Endothelial cell of umbilical vein (primary cell): ENCODE measurements around the gene MRO.

Experiments used
- EZH2 ChIP-seq: IDR thresholded peaks from 2 replicates; pipeline ENCODE4 v1.6.1; 2012; ENCODE audit warnings: borderline replicate concordance, low read depth, mild to moderate bottlenecking, moderate library complexity, low read length, inconsistent platforms; ENCODE audit not compliant: severe bottlenecking
- FOS ChIP-seq: IDR thresholded peaks from 2 replicates; pipeline ENCODE4 v1.6.1; 2011; ENCODE audit warnings: mild to moderate bottlenecking, low read length, moderate library complexity, borderline replicate concordance; ENCODE audit not compliant: insufficient read depth
- GATA2 ChIP-seq: IDR thresholded peaks from 2 replicates; pipeline ENCODE4 v1.7.0; 2011; ENCODE audit warnings: low read depth, mild to moderate bottlenecking, moderate library complexity, mixed read lengths, low read length; ENCODE audit not compliant: insufficient read length, insufficient read depth
- JUN ChIP-seq: IDR thresholded peaks from 2 replicates; pipeline ENCODE4 v1.6.1; 2011; ENCODE audit warnings: borderline replicate concordance, low read depth; ENCODE audit not compliant: insufficient read length, insufficient read depth
- MYC ChIP-seq: IDR thresholded peaks from one replicate; pipeline ENCODE4 v1.6.1; 2011; ENCODE audit warnings: mild to moderate bottlenecking, low read depth, low read length
- POLR2A ChIP-seq: IDR thresholded peaks from 2 replicates; pipeline ENCODE4 v1.6.1; 2012; ENCODE audit warnings: low read depth, mild to moderate bottlenecking, control low read depth, low read length
- POLR2AphosphoS5 ChIP-seq: IDR thresholded peaks from 2 replicates; pipeline ENCODE4 v1.6.1; 2012; ENCODE audit warnings: low read depth, mild to moderate bottlenecking, control low read depth, low read length, moderate library complexity; ENCODE audit not compliant: insufficient read depth
- TF ChIP-seq, protein P1 (sequence below), 2 donors: IDR thresholded peaks; 1 replicate in 1 of 2; 2 replicates in 1 of 2; pipeline ENCODE4 v1.5.1; 2011; ENCODE audit warnings: low read length in 2 of 2, mild to moderate bottlenecking in 2 of 2, moderate library complexity in 2 of 2, control low read depth in 1 of 2, inconsistent platforms in 1 of 2, low read depth in 1 of 2; ENCODE audit not compliant: insufficient read depth in 1 of 2; ENCODE audit errors: extremely low read depth in 1 of 2
- TF ChIP-seq, protein P2 (sequence below): IDR thresholded peaks from 2 replicates; pipeline ENCODE4 v1.6.1; 2011; ENCODE audit not compliant: insufficient read depth, insufficient read length

DNA sequence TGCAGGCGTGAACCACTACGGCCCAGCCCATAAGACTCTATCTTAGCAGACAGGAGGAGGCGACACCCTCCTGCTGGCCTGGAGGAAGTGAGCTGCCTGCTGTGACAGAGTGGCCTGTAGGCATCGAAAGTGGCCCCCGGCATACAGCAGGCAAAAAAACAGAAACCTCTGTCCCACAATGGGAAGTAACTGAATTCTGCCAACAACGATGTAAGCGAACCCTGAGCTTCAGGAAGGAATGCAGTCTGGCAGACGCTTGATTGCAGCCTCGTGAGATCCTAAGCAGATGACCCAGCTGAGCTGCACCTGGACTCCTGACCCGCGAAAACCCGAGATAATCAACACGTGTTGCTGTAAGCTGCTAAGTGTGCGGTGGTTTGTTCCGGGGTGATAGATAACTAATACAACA lies 13.6 kb downstream of the MRO start:
- TF ChIP-seq, protein P1, sequence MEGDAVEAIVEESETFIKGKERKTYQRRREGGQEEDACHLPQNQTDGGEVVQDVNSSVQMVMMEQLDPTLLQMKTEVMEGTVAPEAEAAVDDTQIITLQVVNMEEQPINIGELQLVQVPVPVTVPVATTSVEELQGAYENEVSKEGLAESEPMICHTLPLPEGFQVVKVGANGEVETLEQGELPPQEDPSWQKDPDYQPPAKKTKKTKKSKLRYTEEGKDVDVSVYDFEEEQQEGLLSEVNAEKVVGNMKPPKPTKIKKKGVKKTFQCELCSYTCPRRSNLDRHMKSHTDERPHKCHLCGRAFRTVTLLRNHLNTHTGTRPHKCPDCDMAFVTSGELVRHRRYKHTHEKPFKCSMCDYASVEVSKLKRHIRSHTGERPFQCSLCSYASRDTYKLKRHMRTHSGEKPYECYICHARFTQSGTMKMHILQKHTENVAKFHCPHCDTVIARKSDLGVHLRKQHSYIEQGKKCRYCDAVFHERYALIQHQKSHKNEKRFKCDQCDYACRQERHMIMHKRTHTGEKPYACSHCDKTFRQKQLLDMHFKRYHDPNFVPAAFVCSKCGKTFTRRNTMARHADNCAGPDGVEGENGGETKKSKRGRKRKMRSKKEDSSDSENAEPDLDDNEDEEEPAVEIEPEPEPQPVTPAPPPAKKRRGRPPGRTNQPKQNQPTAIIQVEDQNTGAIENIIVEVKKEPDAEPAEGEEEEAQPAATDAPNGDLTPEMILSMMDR (IDR thresholded peaks at IDR 0.05; ENCODE audit: extremely low read depth in 1 of 2, insufficient read depth in 1 of 2, low read depth in 1 of 2, low read length in 2 of 2): no peak
- no peak for TF ChIP-seq EZH2
- no peak for TF ChIP-seq POLR2A
- no peak for TF ChIP-seq POLR2AphosphoS5
- TF ChIP-seq, protein P2, sequence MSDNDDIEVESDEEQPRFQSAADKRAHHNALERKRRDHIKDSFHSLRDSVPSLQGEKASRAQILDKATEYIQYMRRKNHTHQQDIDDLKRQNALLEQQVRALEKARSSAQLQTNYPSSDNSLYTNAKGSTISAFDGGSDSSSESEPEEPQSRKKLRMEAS: no peak
- no peak for TF ChIP-seq JUN
- no peak for TF ChIP-seq GATA2
- no peak for TF ChIP-seq FOS
- no peak for TF ChIP-seq MYC
